Nephron progenitor cell (in vitro differentiated cells): ENCODE results near the gene NR1D1.
A peak's percentile ranks its signal among the peaks of the same experiment; 100 is the strongest.

ENCODE experiments used
- DNase-seq: peaks from one replicate; pipeline ENCODE4 v3.0.0; 2021
- H3K27ac Mint-ChIP-seq: 2 replicates; pipeline ENCODE4 v1.8.0; 2021; ENCODE audit warnings: mild to moderate bottlenecking, moderate library complexity, mixed read lengths
- H3K27me3 Mint-ChIP-seq: 2 replicates; pipeline ENCODE4 v1.8.0; 2021; ENCODE audit warnings: mild to moderate bottlenecking, low read depth, mixed read lengths; ENCODE audit not compliant: poor library complexity
- H3K36me3 Mint-ChIP-seq: 2 replicates; pipeline ENCODE4 v1.8.0; 2021; ENCODE audit warnings: low read depth, mixed read lengths
- H3K4me1 Mint-ChIP-seq: 2 replicates; pipeline ENCODE4 v1.8.0; 2021; ENCODE audit warnings: mixed read lengths
- H3K4me3 Mint-ChIP-seq: 2 replicates; pipeline ENCODE4 v1.8.0; 2021; ENCODE audit warnings: mild to moderate bottlenecking, moderate library complexity, mixed read lengths
- H3K9me3 Mint-ChIP-seq: 2 replicates; pipeline ENCODE4 v1.8.0; 2021; ENCODE audit warnings: mild to moderate bottlenecking, moderate library complexity, mixed read lengths
- CTCF ChIP-seq: fragments of 200-600 bp; sonication (generic); IDR thresholded peaks from 2 replicates; pipeline ENCODE4 v1.5.0; 2021; ENCODE audit warnings: antibody characterized with exemption

The NR1D1 gene

DNA sequence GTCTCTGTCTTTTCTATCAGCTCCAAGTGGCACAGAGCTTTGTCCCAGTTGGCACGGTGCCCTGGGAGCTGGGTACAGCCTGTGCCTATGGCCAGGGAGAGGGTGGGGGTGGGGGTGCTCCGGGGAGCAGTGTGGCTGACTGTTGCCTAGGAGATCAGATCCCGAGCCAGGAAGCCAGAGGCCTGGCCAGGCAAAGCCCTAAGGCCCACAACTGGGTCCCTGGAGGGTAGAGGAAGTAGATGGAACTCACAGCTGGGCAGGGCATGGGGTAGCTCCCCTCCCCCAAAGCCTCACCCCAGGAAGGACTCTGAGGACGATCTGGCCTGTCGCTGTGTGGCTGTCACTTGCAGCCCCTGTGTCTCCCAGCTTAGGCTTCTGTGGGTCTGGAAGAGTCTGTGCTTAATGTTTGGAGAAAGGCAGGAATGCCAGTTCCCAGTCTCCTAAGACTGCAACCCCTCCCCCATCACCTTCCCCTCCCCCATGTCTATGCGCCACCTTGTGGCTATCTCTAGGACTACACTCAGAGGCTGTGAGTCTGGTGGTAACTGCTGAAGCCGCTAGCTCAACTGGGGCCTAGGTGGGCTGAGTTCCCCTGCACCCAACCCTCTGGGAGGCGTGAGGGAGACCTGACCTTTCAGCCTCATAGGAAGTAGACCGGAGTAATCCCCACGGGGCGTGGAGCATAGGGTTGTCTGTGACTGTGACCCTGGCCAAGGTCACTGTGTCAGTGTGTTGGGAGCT lies 25.0 kb downstream of the NR1D1 start:
- Mint-ChIP-seq H3K4me1 (peaks cover 36% of the 10 kb centered on the region), H3K4me3 (peak overlapping the region; percentile 54)
- TF ChIP-seq CTCF = peak; percentile 76

GRCh38 chr17:40074871-40075200 lies 25.6 kb downstream of the NR1D1 start:
- Mint-ChIP-seq H3K27me3 (no peaks in the 10 kb centered on the region), H3K9me3 (no peaks in the 10 kb centered on the region), H3K36me3 (no peaks in the 10 kb centered on the region), H3K4me3 (no peak overlapping the region), H3K27ac (peak overlapping the region; percentile 24), H3K4me1 (peaks cover 42% of the 10 kb centered on the region)
- no peak for DNase-seq
- TF ChIP-seq CTCF = no peak

More for the DNA sequence above, 25.0 kb downstream of the NR1D1 start:
- H3K9me3 Mint-ChIP-seq = no peaks in the 10 kb centered on the region
- peak; percentile 76 for DNase-seq
- no peaks in the 10 kb centered on the region for H3K36me3 Mint-ChIP-seq
- H3K27ac Mint-ChIP-seq = peak overlapping the region; percentile 32
- H3K27me3 Mint-ChIP-seq = no peaks in the 10 kb centered on the region

DNA sequence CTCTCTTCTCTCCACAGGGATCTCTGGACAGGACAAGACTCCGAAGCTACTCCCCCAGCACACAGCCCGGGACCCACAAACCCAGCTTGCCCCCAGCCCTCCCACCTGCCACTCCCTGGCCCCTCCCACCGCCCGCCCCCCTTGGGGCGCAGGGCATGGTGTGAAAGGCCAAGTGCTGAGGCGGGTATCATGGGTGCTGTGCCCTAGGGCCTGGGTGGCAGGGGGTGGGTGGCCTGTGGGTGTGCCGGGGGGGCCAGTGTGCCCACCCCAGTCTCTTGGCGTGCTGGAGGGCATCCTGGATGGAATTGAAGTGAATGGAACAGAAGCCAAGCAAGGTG lies 26.2 kb downstream of the NR1D1 start:
- Mint-ChIP-seq H3K27me3 (no peaks in the 10 kb centered on the region), H3K4me3 (no peak overlapping the region), H3K27ac (no peak overlapping the region), H3K9me3 (no peaks in the 10 kb centered on the region), H3K4me1 (peaks cover 48% of the 10 kb centered on the region), H3K36me3 (no peaks in the 10 kb centered on the region)
- no peak for DNase-seq
- TF ChIP-seq CTCF = no peak

DNA sequence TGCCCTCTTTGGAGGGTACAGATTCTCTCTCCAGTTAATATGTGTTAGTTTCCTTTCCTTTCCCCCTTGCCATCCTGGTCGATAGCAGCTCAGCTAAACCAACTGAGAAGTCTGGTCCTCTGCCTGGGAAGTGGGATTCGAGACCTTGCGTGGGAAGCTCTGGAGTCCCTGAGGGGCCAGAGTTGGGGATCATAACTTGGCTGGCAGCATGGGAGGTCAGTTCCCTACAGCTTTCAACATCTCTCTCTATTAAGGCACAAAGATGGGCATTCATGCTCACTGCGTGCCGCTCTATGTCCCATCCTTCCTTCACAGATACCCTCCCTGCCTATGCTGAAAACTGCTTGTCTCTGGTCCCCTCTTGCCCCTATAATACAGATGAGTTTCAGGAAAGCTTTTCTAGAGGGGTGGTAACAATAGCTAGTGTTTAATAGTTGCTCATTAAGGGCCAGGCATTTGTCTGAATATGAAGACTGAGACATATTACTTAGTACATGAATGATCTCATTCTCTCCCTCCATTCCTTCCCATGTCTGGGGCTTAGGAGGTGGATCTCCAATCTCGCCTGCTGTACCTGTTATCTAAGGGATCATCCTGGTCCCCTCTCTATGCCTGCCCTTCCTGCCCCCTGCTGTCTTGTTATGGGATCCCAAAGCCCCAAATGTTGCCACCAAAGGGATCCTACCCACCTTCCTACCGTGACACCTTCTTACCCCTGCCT lies 26.8 kb downstream of the NR1D1 start:
- Mint-ChIP-seq H3K27ac (peak overlapping the region; percentile 85), H3K9me3 (no peaks in the 10 kb centered on the region), H3K4me1 (peaks cover 49% of the 10 kb centered on the region), H3K27me3 (no peaks in the 10 kb centered on the region), H3K4me3 (no peak overlapping the region), H3K36me3 (no peaks in the 10 kb centered on the region)
- TF ChIP-seq CTCF = no peak
- DNase-seq = no peak

- TF ChIP-seq CTCF = no peak
- H3K27ac Mint-ChIP-seq = no peak overlapping the region
- H3K4me1 Mint-ChIP-seq = peaks cover 57% of the 10 kb centered on the region
- no peak overlapping the region for H3K4me3 Mint-ChIP-seq
- DNase-seq = no peak
- no peaks in the 10 kb centered on the region for H3K9me3 Mint-ChIP-seq
- no peaks in the 10 kb centered on the region for H3K27me3 Mint-ChIP-seq
- no peaks in the 10 kb centered on the region for H3K36me3 Mint-ChIP-seq
Observed at GRCh38 chr17:40072735-40073346, 27.5 kb downstream of the NR1D1 start.
